Thyroid gland (tissue), 4 donors: ENCODE measurements around the gene PALM.

ENCODE experiments used
- CTCF ChIP-seq, 6 experiments: fragments of 200-600 bp in 3 of 6; fragments of 450-650 bp in 3 of 6; sonication (generic) in 3 of 6; IDR thresholded peaks; one replicate each; pipeline ENCODE4 v1.5.1; 2016 to 2019; ENCODE audit warnings: antibody characterized with exemption in 6 of 6, mild to moderate bottlenecking in 2 of 6, inconsistent platforms in 1 of 6, moderate library complexity in 1 of 6
- POLR2A ChIP-seq, 2 donors: fragments of 450-650 bp; IDR thresholded peaks; one replicate each; pipeline ENCODE4 v1.6.1; 2017; ENCODE audit warnings: antibody characterized with exemption in 2 of 2, mild to moderate bottlenecking in 2 of 2, moderate library complexity in 1 of 2

GRCh38 chr19:782185-782877 lies 73.6 kb downstream of the PALM start:
- no peak for TF ChIP-seq POLR2A (IDR thresholded peaks at IDR 0.05)
- TF ChIP-seq CTCF (IDR thresholded peaks at IDR 0.05), result no peak
